ENCODE measurements around the gene TXNL4A. TPM values are rescaled to one million over a fixed set of nuclear protein-coding genes. Genes with fewer than 3 reads are reported as not detected.

TXNL4A gene
- total RNA-seq, 2 donors from 2014 or later, result 101 to 138 TPM

DNA sequence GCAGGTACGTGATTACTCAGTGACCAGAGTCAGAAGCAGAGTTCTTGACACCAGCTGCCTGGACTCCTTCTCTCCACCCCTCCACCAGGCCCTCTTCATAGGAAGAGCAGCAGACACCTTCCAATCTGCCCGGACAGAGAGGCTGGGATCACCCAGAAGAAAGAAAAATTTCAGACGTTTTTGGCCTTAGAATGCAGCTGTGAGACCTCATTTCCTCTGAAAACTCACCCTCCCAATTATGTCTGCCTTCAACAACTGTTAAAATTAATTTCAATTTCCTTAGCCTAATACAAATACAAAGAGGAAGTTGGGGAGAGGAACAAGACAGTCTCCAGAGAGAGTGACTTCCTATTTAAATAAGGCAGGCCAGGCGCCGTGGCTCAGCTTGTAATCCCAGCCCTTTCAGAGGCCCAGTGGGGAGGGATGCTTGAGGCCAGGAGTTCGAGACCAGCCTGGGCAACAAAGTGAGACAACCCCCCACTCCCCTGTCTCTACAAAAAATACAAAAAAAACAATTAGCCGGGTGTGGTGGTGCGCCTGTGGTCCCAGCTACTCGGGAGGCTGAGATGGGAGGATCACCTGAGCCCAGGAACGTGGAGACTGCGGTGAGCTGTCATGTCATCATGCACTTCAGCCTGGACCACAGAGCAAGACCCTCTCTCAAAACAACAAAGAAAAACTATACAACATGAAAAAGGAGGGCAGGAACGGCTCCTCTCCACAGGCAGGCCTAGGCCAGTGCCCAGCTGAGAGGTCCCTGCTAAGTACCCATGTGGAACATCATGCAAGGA, 38.5 kb downstream of the TXNL4A start:
- Histone ChIP-seq H3K27me3 (no peaks in the 10 kb centered on the region), H3K4me1 (peaks cover 13% of the 10 kb centered on the region), H3K4me3 (peak overlapping the region; percentile 76), H3K27ac (peak overlapping the region; percentile 69), H3K9ac (ENCODE audit: low read depth in 2 of 2, low read length in 2 of 2) (peak overlapping the region in 1 of 2 donors; percentile 93), H3K9me3 (no peaks in the 10 kb centered on the region), H3K36me3 (no peaks in the 10 kb centered on the region)
- intact Hi-C loops (cut with DNase I), result loop anchor here (10.0 kb wide), 2 partner anchors 85 to 195 kb away; partner anchors contain the start of gene RBFA
- TF ChIP-seq, protein P1, sequence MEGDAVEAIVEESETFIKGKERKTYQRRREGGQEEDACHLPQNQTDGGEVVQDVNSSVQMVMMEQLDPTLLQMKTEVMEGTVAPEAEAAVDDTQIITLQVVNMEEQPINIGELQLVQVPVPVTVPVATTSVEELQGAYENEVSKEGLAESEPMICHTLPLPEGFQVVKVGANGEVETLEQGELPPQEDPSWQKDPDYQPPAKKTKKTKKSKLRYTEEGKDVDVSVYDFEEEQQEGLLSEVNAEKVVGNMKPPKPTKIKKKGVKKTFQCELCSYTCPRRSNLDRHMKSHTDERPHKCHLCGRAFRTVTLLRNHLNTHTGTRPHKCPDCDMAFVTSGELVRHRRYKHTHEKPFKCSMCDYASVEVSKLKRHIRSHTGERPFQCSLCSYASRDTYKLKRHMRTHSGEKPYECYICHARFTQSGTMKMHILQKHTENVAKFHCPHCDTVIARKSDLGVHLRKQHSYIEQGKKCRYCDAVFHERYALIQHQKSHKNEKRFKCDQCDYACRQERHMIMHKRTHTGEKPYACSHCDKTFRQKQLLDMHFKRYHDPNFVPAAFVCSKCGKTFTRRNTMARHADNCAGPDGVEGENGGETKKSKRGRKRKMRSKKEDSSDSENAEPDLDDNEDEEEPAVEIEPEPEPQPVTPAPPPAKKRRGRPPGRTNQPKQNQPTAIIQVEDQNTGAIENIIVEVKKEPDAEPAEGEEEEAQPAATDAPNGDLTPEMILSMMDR (IDR thresholded peaks at IDR 0.05), result no peak
- peak; percentile 49 for DNase-seq

DNA sequence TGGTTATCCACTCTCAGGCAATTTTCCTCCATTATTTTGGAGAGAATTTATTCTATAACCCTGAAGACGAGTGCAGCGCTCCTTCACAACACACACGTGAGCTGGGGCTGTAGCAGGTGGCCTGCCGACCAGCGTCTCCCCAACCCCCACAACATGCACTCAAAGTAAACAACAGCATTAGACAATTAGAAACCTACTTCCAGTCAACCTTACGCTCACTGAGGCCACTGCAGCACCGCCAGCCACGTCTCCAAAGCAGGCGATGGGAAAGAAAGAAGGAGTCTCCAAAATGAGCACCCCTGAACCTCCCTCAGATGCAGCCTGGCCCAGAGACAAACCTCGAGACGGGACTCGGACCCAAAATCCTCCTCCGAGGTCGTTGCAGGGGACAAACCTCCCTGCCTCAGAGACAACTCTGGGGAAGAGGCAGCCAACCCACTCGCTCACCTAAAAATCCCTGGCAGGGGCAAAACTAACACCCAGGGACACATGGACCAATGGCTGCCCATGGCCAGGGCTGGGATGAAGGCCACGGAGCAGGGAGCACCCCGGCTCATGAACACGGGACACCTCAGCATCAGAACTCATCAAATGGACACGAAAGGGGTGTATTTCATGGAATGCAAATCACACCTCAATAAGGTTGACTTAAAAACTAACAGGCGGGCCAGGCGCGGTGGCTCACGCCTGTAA, 39.5 kb downstream of the TXNL4A start:
- Histone ChIP-seq H3K27me3 (no peaks in the 10 kb centered on the region), H3K9ac (ENCODE audit: low read depth in 2 of 2, low read length in 2 of 2) (no peak overlapping the region), H3K4me3 (no peak overlapping the region), H3K4me1 (peaks cover 19% of the 10 kb centered on the region), H3K9me3 (no peaks in the 10 kb centered on the region), H3K27ac (no peak overlapping the region), H3K36me3 (no peaks in the 10 kb centered on the region)
- intact Hi-C loops (cut with DNase I), result loop anchor here (10.0 kb wide), 2 partner anchors 86 to 196 kb away; partner anchors contain the start of gene RBFA
- TF ChIP-seq, protein P1 (IDR thresholded peaks at IDR 0.05), result no peak
- peak; percentile 19 for DNase-seq

DNA sequence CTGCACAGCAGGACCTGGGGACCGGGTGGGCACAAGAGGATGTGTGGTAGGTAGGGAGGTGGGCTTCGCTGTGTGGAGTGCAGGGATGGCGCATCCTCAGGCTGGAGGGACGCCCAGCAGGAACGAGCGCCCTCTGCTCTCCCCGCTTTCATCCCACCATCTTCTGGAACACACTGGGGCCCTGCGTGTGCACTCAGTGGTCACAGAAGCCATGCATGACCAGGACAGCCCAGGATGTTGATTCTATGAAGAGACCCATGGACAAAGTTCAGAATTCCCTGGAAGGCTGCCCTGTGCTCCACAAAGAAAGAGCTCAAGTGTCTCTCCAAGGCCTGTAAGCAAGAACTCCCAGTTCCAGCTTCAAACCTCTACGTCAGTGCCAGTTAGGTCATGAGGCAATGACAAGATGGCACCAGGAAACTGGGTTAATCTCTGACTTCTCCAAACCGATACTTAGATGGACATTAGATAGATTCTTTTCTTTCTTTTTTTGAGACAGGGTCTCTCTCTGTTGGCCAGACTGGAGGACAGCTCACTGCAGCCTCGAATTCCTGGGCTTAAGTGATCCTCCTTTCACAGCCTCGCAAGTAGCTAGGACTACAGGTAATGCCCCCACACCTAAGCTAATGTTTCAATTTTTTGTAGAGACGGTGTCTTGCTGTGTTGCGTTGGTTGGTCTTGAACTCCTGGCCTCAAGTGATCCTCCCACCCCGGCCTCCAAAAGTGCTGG, 40.3 kb downstream of the TXNL4A start:
- TF ChIP-seq, protein P1 (IDR thresholded peaks at IDR 0.05), result no peak
- Histone ChIP-seq H3K27me3 (no peaks in the 10 kb centered on the region), H3K4me3 (no peak overlapping the region), H3K9ac (ENCODE audit: low read depth in 2 of 2, low read length in 2 of 2) (no peak overlapping the region), H3K36me3 (no peaks in the 10 kb centered on the region), H3K4me1 (peaks cover 25% of the 10 kb centered on the region), H3K27ac (no peak overlapping the region), H3K9me3 (no peaks in the 10 kb centered on the region)
- DNase-seq, result peak; percentile 59
- intact Hi-C loops (cut with DNase I), result loop anchor here (10.0 kb wide), 2 partner anchors 87 to 197 kb away; partner anchors contain the start of gene RBFA

DNA sequence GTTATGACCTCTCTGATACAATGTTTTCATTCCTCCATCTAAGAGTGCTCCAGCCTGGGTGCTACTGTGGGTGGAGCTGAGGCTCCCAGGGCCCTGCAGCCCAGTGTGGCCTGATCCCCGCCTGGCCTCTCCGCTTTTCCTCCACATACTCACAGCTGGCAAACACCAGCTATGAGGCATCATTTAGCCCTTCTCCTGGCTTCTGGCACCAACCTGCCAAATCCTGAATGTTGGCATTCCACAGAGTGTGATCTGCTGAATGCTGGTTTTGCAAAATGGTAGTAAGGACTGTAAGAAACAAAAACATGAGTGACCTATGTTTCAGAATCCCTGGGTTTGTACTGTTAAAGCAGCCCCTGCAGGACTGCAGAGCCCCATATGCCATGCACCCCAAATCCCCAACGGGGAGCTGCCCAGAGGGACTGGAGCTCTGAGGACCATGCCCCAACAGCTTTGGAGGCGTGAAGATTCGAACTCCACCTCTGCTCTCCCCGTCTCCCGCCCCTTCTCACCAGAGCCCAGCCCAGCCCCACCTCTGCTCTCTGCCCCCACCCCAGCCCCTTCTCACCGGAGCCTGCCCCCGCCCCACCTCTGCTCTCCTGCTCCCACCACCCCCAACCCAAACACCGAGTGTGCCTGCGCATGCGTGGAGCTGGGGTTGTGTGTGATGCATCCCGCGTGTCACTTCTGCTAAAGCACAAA, 41.2 kb downstream of the TXNL4A start:
- Histone ChIP-seq H3K4me3 (no peak overlapping the region), H3K9ac (ENCODE audit: low read depth in 2 of 2, low read length in 2 of 2) (peak overlapping the region; percentile 13 to 24), H3K36me3 (no peaks in the 10 kb centered on the region), H3K27me3 (no peaks in the 10 kb centered on the region), H3K9me3 (no peaks in the 10 kb centered on the region), H3K4me1 (peaks cover 31% of the 10 kb centered on the region), H3K27ac (no peak overlapping the region)
- intact Hi-C loops (cut with DNase I), result loop anchor here (10.0 kb wide), 2 partner anchors 88 to 198 kb away; partner anchors contain the start of gene RBFA
- TF ChIP-seq, protein P1 (IDR thresholded peaks at IDR 0.05), result no peak
- DNase-seq, result peak; percentile 28

Data from colonic mucosa (tissue), 4 donors.